Immature natural killer cell (primary cell): Measurements from ENCODE around the gene ZNF793. TPM values are rescaled to one million over a fixed set of nuclear protein-coding genes. Genes with fewer than 3 reads are reported as not detected.

Experiments
- polyA plus RNA-seq, 3 donors: library from polyadenylated mRNA; unstranded; fragments of 300-500 nt; fragmentation: Illumina TruSeq; gene quantifications; one replicate each; pipeline ENCODE4 v1.2.3, GENCODE V29; 2021

Gene ZNF793
- polyA plus RNA-seq, 3 donors from 2014 or later, result 0.13 to 3.0 (median 2.1) TPM

Other genes starting within 250 kb of the ZNF793 start
- gene ZNF527, start 135.8 kb upstream of the ZNF793 start, polyA plus RNA-seq, result 1 to 10 TPM; 8.1 to 9.9 (median 9.5) TPM
- gene ZNF569, start 39.5 kb upstream of the ZNF793 start, polyA plus RNA-seq, result 1 to 10 TPM; 4.4 to 8.6 (median 5.0) TPM
- gene ZNF570, start 37.6 kb upstream of the ZNF793 start, polyA plus RNA-seq, result 10 to 100 TPM in 1 of 3 donors, 1 to 10 TPM in 2; 3.7 to 10.4 (median 4.1) TPM
- 1 to 10 TPM; 4.1 to 6.2 (median 4.5) TPM for gene ZNF571, start 87.9 kb downstream of the ZNF793 start, polyA plus RNA-seq
- 1 to 10 TPM; 2.4 to 5.8 (median 2.7) TPM for gene ZNF540, start 87.9 kb downstream of the ZNF793 start, polyA plus RNA-seq
- 1 to 10 TPM in 2 of 3 donors, under 1 TPM in 1; 0.95 to 3.7 (median 1.6) TPM for gene ZFP30, start 148.5 kb downstream of the ZNF793 start, polyA plus RNA-seq
- gene ZNF607, start 212.8 kb downstream of the ZNF793 start, polyA plus RNA-seq, result 1 to 10 TPM; 1.5 to 6.7 (median 5.9) TPM